Lower lobe of right lung (tissue), 2 donors: ENCODE measurements around the gene DGUOK. TPM values are rescaled to one million over a fixed set of nuclear protein-coding genes. Genes with fewer than 3 reads are reported as not detected.

ENCODE experiments used
- ATAC-seq, 2 donors: fragments of 200-7000 bp; cut with Tn5 transposase; one replicate each; pipeline ENCODE4 v1.9.1; 2020 to 2022; ENCODE audit warnings: mild to moderate bottlenecking in 2 of 2, moderate library complexity in 2 of 2
- DNase-seq: peaks from one replicate; pipeline ENCODE4 v3.0.0-alpha.2; 2020
- H3K27ac ChIP-seq: fragments of 200-600 bp; one replicate; pipeline ENCODE4 v1.8.0; 2022
- H3K27me3 ChIP-seq: fragments of 200-600 bp; one replicate; pipeline ENCODE4 v1.8.0; 2022; ENCODE audit warnings: low read depth
- H3K36me3 ChIP-seq: fragments of 200-600 bp; one replicate; pipeline ENCODE4 v1.8.0; 2022; ENCODE audit warnings: mild to moderate bottlenecking
- H3K4me1 ChIP-seq: fragments of 200-600 bp; one replicate; pipeline ENCODE4 v1.8.0; 2022
- H3K4me3 ChIP-seq: fragments of 200-600 bp; one replicate; pipeline ENCODE4 v1.8.0; 2022; ENCODE audit warnings: mild to moderate bottlenecking
- H3K9me3 ChIP-seq: fragments of 200-600 bp; one replicate; pipeline ENCODE4 v1.8.0; 2022
- intact Hi-C: fragments of 100-400 bp; cut with DNase I; formaldehyde crosslinking; loops from one replicate; pipeline ENCODE4 v1.11.0; 2022
- total RNA-seq: library from RNA; stranded (reverse); fragmentation: NEBNext Ultra II Directional; extraction: Animal tissue kit (Norgen Biotek cat#: 25700); gene quantifications from one replicate; pipeline ENCODE4 v1.2.1, GENCODE V29; 2021
- TF ChIP-seq, protein P1 (sequence below): fragments of 200-600 bp; IDR thresholded peaks from one replicate; pipeline ENCODE4 v1.8.0; 2022; ENCODE audit warnings: antibody characterized with exemption, mild to moderate bottlenecking
- donor health status: DM: no; HTN: yes; CAD: no; lungs with severe emphysema.

DGUOK gene
- total RNA-seq, 1 donor from 2014 or later = 38.0 TPM

DNA sequence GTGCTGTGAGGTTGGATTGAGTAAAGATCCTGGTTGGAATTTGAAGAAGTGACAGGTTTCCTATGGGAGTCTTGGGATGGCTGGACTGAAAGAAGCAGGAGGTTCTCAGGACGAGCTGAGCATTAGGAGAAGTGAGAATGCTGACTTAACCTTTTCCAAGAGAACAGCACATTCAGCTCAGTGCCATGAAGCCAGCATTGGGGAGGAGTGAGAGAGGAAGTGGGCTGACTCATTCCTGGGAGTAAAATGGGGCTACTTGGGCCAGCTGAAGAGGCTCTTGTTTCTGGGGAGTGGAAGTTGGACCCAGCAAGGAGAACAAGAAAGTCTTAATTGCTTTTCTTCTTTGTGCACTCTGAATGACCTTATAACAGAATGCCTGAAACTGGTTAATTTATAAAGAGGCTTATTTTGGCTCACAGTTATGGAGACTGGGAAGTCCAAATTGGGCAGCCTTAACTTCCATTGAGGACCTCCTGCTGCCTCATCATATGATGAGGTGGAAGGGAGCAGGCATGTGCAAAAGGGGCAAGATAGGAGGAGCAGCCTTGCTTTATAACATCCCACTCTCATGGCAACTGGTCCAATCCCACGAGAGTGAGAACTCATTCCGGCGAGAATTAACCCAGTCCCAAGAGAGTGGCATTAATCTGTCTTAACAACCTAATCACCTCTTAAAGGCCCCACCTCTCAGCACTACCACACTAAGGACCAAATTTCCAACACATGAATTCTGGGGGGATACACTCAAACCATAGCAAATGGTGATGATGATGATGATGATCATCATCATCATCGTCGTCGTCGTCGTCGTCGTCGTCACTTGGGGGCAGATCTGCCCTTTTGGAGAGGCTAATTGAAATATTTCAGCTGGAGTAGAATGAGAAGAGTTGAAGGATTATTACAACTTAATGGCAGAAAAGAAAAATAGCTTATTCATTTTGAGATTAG is 26.1 kb downstream of the DGUOK start:
- Histone ChIP-seq H3K27me3 (no peaks in the 10 kb centered on the region), H3K9me3 (no peaks in the 10 kb centered on the region), H3K27ac (no peak overlapping the region), H3K4me1 (peaks cover 37% of the 10 kb centered on the region), H3K36me3 (peaks cover 98% of the 10 kb centered on the region), H3K4me3 (no peak overlapping the region)
- DNase-seq (peak; percentile 54), ATAC-seq (peak; percentile 90 to 92)
- TF ChIP-seq, protein P1, sequence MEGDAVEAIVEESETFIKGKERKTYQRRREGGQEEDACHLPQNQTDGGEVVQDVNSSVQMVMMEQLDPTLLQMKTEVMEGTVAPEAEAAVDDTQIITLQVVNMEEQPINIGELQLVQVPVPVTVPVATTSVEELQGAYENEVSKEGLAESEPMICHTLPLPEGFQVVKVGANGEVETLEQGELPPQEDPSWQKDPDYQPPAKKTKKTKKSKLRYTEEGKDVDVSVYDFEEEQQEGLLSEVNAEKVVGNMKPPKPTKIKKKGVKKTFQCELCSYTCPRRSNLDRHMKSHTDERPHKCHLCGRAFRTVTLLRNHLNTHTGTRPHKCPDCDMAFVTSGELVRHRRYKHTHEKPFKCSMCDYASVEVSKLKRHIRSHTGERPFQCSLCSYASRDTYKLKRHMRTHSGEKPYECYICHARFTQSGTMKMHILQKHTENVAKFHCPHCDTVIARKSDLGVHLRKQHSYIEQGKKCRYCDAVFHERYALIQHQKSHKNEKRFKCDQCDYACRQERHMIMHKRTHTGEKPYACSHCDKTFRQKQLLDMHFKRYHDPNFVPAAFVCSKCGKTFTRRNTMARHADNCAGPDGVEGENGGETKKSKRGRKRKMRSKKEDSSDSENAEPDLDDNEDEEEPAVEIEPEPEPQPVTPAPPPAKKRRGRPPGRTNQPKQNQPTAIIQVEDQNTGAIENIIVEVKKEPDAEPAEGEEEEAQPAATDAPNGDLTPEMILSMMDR = no peak
- intact Hi-C loops = no loop called here

DNA sequence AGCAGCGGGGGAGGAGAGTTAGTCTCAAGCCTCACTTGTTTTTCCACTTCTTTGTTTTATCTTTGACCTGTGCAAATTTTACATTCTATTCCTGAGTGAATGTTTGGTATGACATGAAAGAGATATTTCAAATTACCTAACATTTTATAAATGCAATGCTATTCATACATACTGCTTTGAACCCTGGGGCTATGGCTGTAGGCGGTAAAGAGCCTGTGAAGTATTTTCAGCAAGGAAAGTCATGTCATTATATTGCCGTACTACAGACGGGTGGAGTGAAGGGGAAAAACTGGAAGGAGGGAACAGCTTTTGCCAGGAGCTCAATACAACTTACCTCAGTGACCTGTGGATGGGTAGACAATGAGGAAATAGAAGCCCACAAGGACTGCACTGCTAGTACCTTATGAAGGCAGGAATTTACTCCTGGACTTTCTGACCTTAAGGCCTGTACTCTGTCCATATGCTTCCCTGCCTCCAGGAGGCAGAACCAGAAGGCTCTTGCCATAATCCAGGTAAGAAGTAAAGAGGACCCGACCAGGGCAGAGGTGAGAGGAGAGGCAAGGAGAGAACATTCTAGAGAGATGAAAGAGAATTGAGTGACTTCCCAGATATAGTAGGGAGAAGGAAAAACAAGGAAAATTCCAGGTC is 29.7 kb downstream of the DGUOK start:
- no peak overlapping the region for H3K27ac ChIP-seq
- DNase-seq (no peak), ATAC-seq (peak in 1 of 2 donors; percentile 50)
- intact Hi-C loops = no loop called here
- TF ChIP-seq, protein P1 = no peak
- H3K4me3 ChIP-seq = no peak overlapping the region
- peaks cover 83% of the 10 kb centered on the region for H3K36me3 ChIP-seq
- peaks cover 17% of the 10 kb centered on the region for H3K4me1 ChIP-seq
- no peaks in the 10 kb centered on the region for H3K27me3 ChIP-seq
- no peaks in the 10 kb centered on the region for H3K9me3 ChIP-seq

DNA sequence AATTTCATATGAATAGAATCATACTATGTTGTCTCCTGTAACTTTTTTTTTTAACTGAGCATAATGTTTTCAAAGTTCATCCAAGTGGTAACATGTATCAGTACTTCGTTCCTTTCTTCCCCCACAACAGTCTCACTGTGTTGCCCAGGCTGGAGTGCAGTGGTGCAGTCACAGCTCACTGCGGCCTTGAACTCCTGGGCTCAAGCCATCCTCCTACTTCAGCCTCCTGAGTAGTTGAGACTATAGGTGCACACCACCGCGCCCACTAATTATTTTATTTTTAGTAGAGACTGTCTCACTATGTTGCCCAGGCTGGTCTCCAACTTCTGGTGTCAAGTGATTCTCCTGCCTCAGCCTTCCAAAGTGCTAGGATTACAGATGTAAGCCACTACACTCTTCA is 34.6 kb downstream of the DGUOK start:
- no peak for DNase-seq
- no peak overlapping the region for H3K27ac ChIP-seq
- H3K9me3 ChIP-seq = no peaks in the 10 kb centered on the region
- no peaks in the 10 kb centered on the region for H3K27me3 ChIP-seq
- TF ChIP-seq, protein P1 = no peak
- H3K4me1 ChIP-seq = no peaks in the 10 kb centered on the region
- no peak overlapping the region for H3K4me3 ChIP-seq
- no peak for ATAC-seq
- intact Hi-C loops = no loop called here
- H3K36me3 ChIP-seq = peaks cover 36% of the 10 kb centered on the region

DNA sequence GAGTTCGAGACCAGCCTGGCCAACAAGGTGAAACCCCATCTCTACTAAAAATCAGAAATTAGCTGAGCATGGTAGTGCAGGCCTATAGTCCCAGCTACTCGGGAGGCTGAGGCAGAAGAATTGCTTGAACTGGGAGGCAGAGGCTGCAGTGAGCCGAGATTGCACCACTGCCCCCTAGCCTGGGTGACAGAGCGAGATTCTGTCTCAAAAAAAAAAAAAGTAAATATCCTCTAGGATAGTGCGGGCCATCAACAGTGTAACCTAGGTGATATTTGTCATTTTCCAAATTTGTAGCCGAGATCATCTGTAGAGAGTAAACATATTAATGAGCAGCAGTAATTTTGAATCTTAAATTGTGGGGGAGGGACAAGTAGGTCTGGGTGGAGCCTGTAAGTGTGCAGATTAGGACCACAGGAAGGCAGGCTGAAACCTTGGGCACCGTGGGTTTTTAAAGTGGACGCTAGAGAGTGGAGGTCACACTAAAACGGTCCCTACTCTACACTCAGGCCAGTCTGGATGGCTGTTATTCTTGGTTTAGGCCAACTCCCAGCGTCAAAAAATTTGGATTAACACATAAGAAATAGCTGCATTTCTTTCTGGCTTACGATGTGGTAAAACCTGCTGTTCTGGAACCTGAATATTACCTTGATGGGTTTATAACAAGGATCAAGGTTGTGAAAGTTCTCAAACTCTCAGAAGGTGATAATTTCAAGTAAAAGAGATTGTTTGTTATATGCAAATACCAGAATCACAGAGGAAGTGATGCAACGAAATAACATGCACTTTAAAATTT is 35.3 kb downstream of the DGUOK start:
- DNase-seq = no peak
- no peak overlapping the region for H3K27ac ChIP-seq
- no peaks in the 10 kb centered on the region for H3K27me3 ChIP-seq
- no peaks in the 10 kb centered on the region for H3K4me1 ChIP-seq
- TF ChIP-seq, protein P1 = no peak
- no peaks in the 10 kb centered on the region for H3K9me3 ChIP-seq
- H3K4me3 ChIP-seq = no peak overlapping the region
- intact Hi-C loops = no loop called here
- peaks cover 29% of the 10 kb centered on the region for H3K36me3 ChIP-seq
- ATAC-seq = peak; percentile 27 to 33

DNA sequence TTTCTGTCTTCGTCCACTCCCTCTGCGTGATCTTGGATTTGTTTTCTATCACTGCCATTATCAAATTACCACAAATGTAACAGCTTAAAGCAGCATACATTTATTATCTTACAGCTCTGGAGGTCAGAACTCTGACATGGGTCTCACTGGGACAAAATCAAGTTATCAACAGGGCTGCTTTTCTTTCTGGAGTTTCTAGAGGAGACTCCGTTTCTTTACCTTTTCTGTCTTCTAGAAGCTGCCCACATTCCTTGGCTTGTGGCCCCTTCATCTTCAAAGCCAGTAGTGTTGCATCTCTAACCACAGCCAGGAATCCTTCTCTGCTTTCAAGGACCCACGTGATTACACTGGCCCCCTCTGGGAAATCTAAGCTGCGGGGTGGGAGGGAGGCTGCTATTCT is 36.1 kb downstream of the DGUOK start:
- TF ChIP-seq, protein P1 = no peak
- H3K9me3 ChIP-seq = no peaks in the 10 kb centered on the region
- intact Hi-C loops = no loop called here

More for the DNA sequence above, 36.1 kb downstream of the DGUOK start:
- Histone ChIP-seq H3K4me3 (no peak overlapping the region), H3K27ac (no peak overlapping the region), H3K4me1 (no peaks in the 10 kb centered on the region), H3K27me3 (no peaks in the 10 kb centered on the region), H3K36me3 (peaks cover 21% of the 10 kb centered on the region)
- no peak for ATAC-seq
- DNase-seq = no peak
